Measurements from ENCODE around the gene THRAP3.
"Not testable (repeated sequence)": the region's sequence is repeated elsewhere in the genome, so short reads cannot be mapped to it uniquely, and the experiment has no call there.

The THRAP3 gene

GRCh38 chr1:36238433-36238832 lies 14.2 kb downstream of the THRAP3 start:
- no peak for TF ChIP-seq CTCF (IDR thresholded peaks at IDR 0.05; ENCODE audit: borderline replicate concordance, insufficient read depth, low read depth, low read length)
- no peak overlapping the region for H3K4me3 ChIP-seq (ENCODE audit: low read depth, low read length)

- no peak overlapping the region for H3K4me3 ChIP-seq (ENCODE audit: low read depth, low read length)
- no peak for TF ChIP-seq CTCF (IDR thresholded peaks at IDR 0.05; ENCODE audit: borderline replicate concordance, insufficient read depth, low read depth, low read length)
Measured at GRCh38 chr1:36239941-36240637, 15.8 kb downstream of the THRAP3 start.

GRCh38 chr1:36247538-36247937 lies 23.3 kb downstream of the THRAP3 start:
- TF ChIP-seq CTCF (IDR thresholded peaks at IDR 0.05; ENCODE audit: borderline replicate concordance, insufficient read depth, low read depth, low read length), result no peak
- H3K4me3 ChIP-seq (ENCODE audit: low read depth, low read length), result no peak overlapping the region

GRCh38 chr1:36248250-36248894 lies 24.1 kb downstream of the THRAP3 start:
- no peak overlapping the region for H3K4me3 ChIP-seq (ENCODE audit: low read depth, low read length)
- TF ChIP-seq CTCF (IDR thresholded peaks at IDR 0.05; ENCODE audit: borderline replicate concordance, insufficient read depth, low read depth, low read length), result no peak

- no peak overlapping the region for H3K4me3 ChIP-seq (ENCODE audit: low read depth, low read length)
- TF ChIP-seq CTCF (IDR thresholded peaks at IDR 0.05; ENCODE audit: borderline replicate concordance, insufficient read depth, low read depth, low read length), result no peak
Measured at GRCh38 chr1:36251794-36252481, 27.7 kb downstream of the THRAP3 start.

GRCh38 chr1:36252482-36252824 lies 28.2 kb downstream of the THRAP3 start:
- not testable (repeated sequence) for H3K4me3 ChIP-seq (ENCODE audit: low read depth, low read length)

- no peak overlapping the region for H3K4me3 ChIP-seq (ENCODE audit: low read depth, low read length)
- no peak for TF ChIP-seq CTCF (IDR thresholded peaks at IDR 0.05; ENCODE audit: borderline replicate concordance, insufficient read depth, low read depth, low read length)
Measured at GRCh38 chr1:36253161-36253862, 29.1 kb downstream of the THRAP3 start.

Measured in GM12875 (cell line).